Ovary (tissue), 3 donors: ENCODE data around the gene CAPZB.

Experiments used
- EP300 ChIP-seq: sonication (generic); formaldehyde crosslinking; IDR thresholded peaks from one replicate; pipeline ENCODE4 v1.6.1; 2017; ENCODE audit warnings: antibody characterized with exemption
- POLR2A ChIP-seq: fragments of 450-650 bp; IDR thresholded peaks from one replicate; pipeline ENCODE4 v1.6.1; 2017; ENCODE audit warnings: antibody characterized with exemption, mild to moderate bottlenecking, moderate library complexity
- TF ChIP-seq, protein P1 (sequence below), 3 donors: fragments of 450-650 bp in 2 of 3; fragments of 200-600 bp in 1 of 3; IDR thresholded peaks; one replicate each; pipeline versions ENCODE4 v1.5.1 to v1.8.0; 2016 to 2022; ENCODE audit warnings: antibody characterized with exemption in 3 of 3, mild to moderate bottlenecking in 1 of 3
- donor health status: DM: no; HTN: no; CAD: no.

DNA sequence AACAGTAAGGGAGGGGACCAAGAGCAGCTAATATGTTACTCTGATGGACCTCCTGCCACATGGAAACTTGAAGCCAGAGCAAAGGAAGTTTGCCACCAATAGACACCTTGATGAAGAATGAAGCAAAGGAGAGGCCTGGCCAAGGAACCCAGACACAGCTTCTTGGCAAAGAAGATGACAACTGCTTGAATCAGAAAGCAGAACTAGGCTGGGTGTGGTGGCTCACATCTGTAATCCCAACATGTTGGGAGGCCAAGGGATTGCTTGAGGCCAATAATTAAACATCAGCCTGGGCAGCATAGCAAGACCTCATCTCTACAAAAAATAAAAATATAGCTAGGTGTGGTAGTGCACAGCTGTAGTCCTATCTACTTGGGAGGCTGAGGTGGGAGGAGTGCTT lies 31.7 kb upstream of the CAPZB start:
- TF ChIP-seq, protein P1, sequence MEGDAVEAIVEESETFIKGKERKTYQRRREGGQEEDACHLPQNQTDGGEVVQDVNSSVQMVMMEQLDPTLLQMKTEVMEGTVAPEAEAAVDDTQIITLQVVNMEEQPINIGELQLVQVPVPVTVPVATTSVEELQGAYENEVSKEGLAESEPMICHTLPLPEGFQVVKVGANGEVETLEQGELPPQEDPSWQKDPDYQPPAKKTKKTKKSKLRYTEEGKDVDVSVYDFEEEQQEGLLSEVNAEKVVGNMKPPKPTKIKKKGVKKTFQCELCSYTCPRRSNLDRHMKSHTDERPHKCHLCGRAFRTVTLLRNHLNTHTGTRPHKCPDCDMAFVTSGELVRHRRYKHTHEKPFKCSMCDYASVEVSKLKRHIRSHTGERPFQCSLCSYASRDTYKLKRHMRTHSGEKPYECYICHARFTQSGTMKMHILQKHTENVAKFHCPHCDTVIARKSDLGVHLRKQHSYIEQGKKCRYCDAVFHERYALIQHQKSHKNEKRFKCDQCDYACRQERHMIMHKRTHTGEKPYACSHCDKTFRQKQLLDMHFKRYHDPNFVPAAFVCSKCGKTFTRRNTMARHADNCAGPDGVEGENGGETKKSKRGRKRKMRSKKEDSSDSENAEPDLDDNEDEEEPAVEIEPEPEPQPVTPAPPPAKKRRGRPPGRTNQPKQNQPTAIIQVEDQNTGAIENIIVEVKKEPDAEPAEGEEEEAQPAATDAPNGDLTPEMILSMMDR (IDR thresholded peaks at IDR 0.05): no peak
- TF ChIP-seq POLR2A: no peak
- TF ChIP-seq EP300: no peak
